ENCODE measurements around the gene SFXN2. TPM values are rescaled to one million over a fixed set of nuclear protein-coding genes. Genes with fewer than 3 reads are reported as not detected.

Gene SFXN2
- polyA plus RNA-seq, 2 of the 4 experiments (the other 2 are of a cell fraction), result 5.6 to 7.4 TPM

- 86% methylated on average over 9 of the region's 9 CpGs for WGBS (ENCODE audit: missing lambda C conversion rate)
- DNase-seq (ENCODE audit: low read depth in 1 of 2, low spot score in 1 of 2) (no peak), ATAC-seq (no peak; a peak in 1 of 6 replicates), FAIRE-seq (no peak)
- Histone ChIP-seq H3K27ac (no peak overlapping the region), H3K4me2 (no peak overlapping the region), H3K9me3 (no peaks in the 10 kb centered on the region), H3K4me3 (no peak overlapping the region), H3K4me1 (peaks cover 9% of the 10 kb centered on the region)
- POLR2A ChIA-PET, result interaction anchor here (1.1 kb wide), 1 partner anchor 9 kb away, joined by 3 read pairs; the partner anchor contains the start of gene WBP1L
- no peak for TF ChIP-seq ZFP36 (IDR thresholded peaks at IDR 0.05; ENCODE audit: borderline replicate concordance, partially characterized antibody)
- no peak for TF ChIP-seq GATA3 (IDR thresholded peaks at IDR 0.05; ENCODE audit: borderline replicate concordance)
- no peak for TF ChIP-seq JUN (IDR thresholded peaks at IDR 0.05)
- no peak for TF ChIP-seq HDAC2 (IDR thresholded peaks at IDR 0.05)
- TF ChIP-seq NR3C1 (IDR thresholded peaks at IDR 0.05), result no peak
- no peak for TF ChIP-seq ZNF302 (CRISPR knock-in tag; IDR thresholded peaks at IDR 0.05)
- TF ChIP-seq POLR2A (IDR thresholded peaks at IDR 0.05; ENCODE audit: low read length), result no peak
- no peak for TF ChIP-seq HOXB13 (CRISPR knock-in tag; IDR thresholded peaks at IDR 0.05; ENCODE audit: low read depth)
- no peak for TF ChIP-seq CBX8 (IDR thresholded peaks at IDR 0.05)
- TF ChIP-seq KDM5A (IDR thresholded peaks at IDR 0.05), result no peak
- TF ChIP-seq NFE2L2 (conservative IDR thresholded peaks at IDR 0.05; ENCODE audit: low read length), result no peak
- no peak for TF ChIP-seq MAZ (IDR thresholded peaks at IDR 0.05; ENCODE audit: borderline replicate concordance, low read depth, low read length)
- no peak for TF ChIP-seq EHMT2 (IDR thresholded peaks at IDR 0.05; ENCODE audit: low read depth)
- TF ChIP-seq USF2 (IDR thresholded peaks at IDR 0.05), result no peak
- TF ChIP-seq TP53 (CRISPR knock-in tag; IDR thresholded peaks at IDR 0.05), result no peak
- no peak for TF ChIP-seq HOXA7 (CRISPR knock-in tag; IDR thresholded peaks at IDR 0.05)
- no peak for TF ChIP-seq TFCP2L1 (CRISPR knock-in tag; IDR thresholded peaks at IDR 0.05)
- no peak for TF ChIP-seq ESRRA (IDR thresholded peaks at IDR 0.05; ENCODE audit: borderline replicate concordance, low read length)
- no peak for TF ChIP-seq EP300 (IDR thresholded peaks at IDR 0.05)
- CTCF ChIA-PET, result interaction anchor here (0.8 to 3.3 kb wide), 18 partner anchors 9 to 841 kb away, joined by 3 to 14 read pairs (median 4); partner anchors contain the start of genes ARL3, SFXN2 and WBP1L
Observed at GRCh38 chr10:102752266-102752930, 38.0 kb downstream of the SFXN2 start.

GRCh38 chr10:102752934-102753664 lies 38.7 kb downstream of the SFXN2 start:
- ATAC-seq, result peak; percentile 98
- peak; percentile 36 for FAIRE-seq
- TF ChIP-seq BHLHE40 (IDR thresholded peaks at IDR 0.05; ENCODE audit: low read depth, low read length), result no peak
- TF ChIP-seq ELK1 (IDR thresholded peaks at IDR 0.05; ENCODE audit: low read depth, low read length), result no peak
- TF ChIP-seq SMC3 (IDR thresholded peaks at IDR 0.05), result peak; percentile 42; the same call in 2 of the 3 replicates
- TF ChIP-seq HOXA7 (CRISPR knock-in tag; IDR thresholded peaks at IDR 0.05), result no peak
- no peak for TF ChIP-seq FOSL2 (IDR thresholded peaks at IDR 0.05)
- no peak for TF ChIP-seq FOSL2 (CRISPR knock-in tag; IDR thresholded peaks at IDR 0.05)
- no peak for TF ChIP-seq CEBPB (IDR thresholded peaks at IDR 0.05)
- no peak for TF ChIP-seq MYC (IDR thresholded peaks at IDR 0.05; ENCODE audit: borderline replicate concordance, low read length)
- TF ChIP-seq MAZ (IDR thresholded peaks at IDR 0.05; ENCODE audit: borderline replicate concordance, low read depth, low read length), result no peak
- TF ChIP-seq RNF2 (IDR thresholded peaks at IDR 0.05; ENCODE audit: borderline replicate concordance, low read depth), result no peak
- TF ChIP-seq BCL3 (IDR thresholded peaks at IDR 0.05), result no peak
- no peak for TF ChIP-seq POLR2A (IDR thresholded peaks at IDR 0.05; ENCODE audit: low read length)
- peak; percentile 47 for TF ChIP-seq MAFK (IDR thresholded peaks at IDR 0.05; ENCODE audit: partially characterized antibody)
- no peak for TF ChIP-seq KDM5A (IDR thresholded peaks at IDR 0.05)
- no peak for TF ChIP-seq TFCP2L1 (CRISPR knock-in tag; IDR thresholded peaks at IDR 0.05)
- no peak for TF ChIP-seq NFE2L2 (conservative IDR thresholded peaks at IDR 0.05; ENCODE audit: low read length)
- TF ChIP-seq PHF8 (IDR thresholded peaks at IDR 0.05; ENCODE audit: borderline replicate concordance, low read depth), result no peak
- TF ChIP-seq USF2 (IDR thresholded peaks at IDR 0.05), result no peak
- TF ChIP-seq RAD21 (conservative IDR thresholded peaks at IDR 0.05 in 1 of 2, IDR thresholded peaks at IDR 0.05 in 1 of 2), result peak; percentile 44 to 55; a peak in 3 of 5 replicates
- TF ChIP-seq HES2 (IDR thresholded peaks at IDR 0.05), result no peak

More at GRCh38 chr10:102752934-102753664, 38.7 kb downstream of the SFXN2 start:
- H3K9me3 ChIP-seq, result no peaks in the 10 kb centered on the region
- DNase-seq (ENCODE audit: low read depth in 1 of 2, low spot score in 1 of 2), result peak; percentile 46 to 64
- peaks cover 9% of the 10 kb centered on the region for H3K4me1 ChIP-seq
- WGBS (ENCODE audit: missing lambda C conversion rate), result 74% methylated on average over 4 of the region's 4 CpGs
- H3K27ac ChIP-seq, result no peak overlapping the region
- POLR2A ChIA-PET, result no interaction called here
- CTCF ChIA-PET, result interaction anchor here (0.6 to 3.3 kb wide), 24 partner anchors 10 to 732 kb away, joined by 3 to 14 read pairs (median 4); partner anchors contain the start of genes ARL3, SFXN2 and WBP1L
- H3K4me2 ChIP-seq, result peak overlapping the region; percentile 25; the same call in 2 of the 3 replicates
- H3K4me3 ChIP-seq, result no peak overlapping the region
